IMR-90 (cell line): ENCODE data around the gene CPAMD8.

ENCODE experiments used
- CEBPB ChIP-seq: IDR thresholded peaks from 2 replicates; pipeline ENCODE4 v1.6.1; 2012; ENCODE audit warnings: low read depth, low read length, improper control_type of control experiment
- CTCF ChIP-seq: conservative IDR thresholded peaks from 2 replicates; pipeline ENCODE4 v1.5.1; 2012; ENCODE audit warnings: mild to moderate bottlenecking, low read depth, low read length, improper control_type of control experiment
- ELK1 ChIP-seq: fragments of 150-350 bp; IDR thresholded peaks from 2 replicates; pipeline ENCODE4 v1.6.1; 2016; ENCODE audit warnings: low read depth, mild to moderate bottlenecking, low read length, moderate library complexity, borderline replicate concordance
- MAFK ChIP-seq: IDR thresholded peaks from 2 replicates; pipeline ENCODE4 v1.6.1; 2012; ENCODE audit warnings: low read depth, low read length, improper control_type of control experiment
- POLR2A ChIP-seq: IDR thresholded peaks from 2 replicates; pipeline ENCODE4 v1.6.1; 2012; ENCODE audit warnings: mild to moderate bottlenecking, low read depth, low read length
- RAD21 ChIP-seq: IDR thresholded peaks from 2 replicates; pipeline ENCODE4 v1.6.1; 2012; ENCODE audit warnings: low read length, improper control_type of control experiment
- RCOR1 ChIP-seq: IDR thresholded peaks from 2 replicates; pipeline ENCODE4 v1.6.1; 2012; ENCODE audit warnings: mild to moderate bottlenecking, low read length, improper control_type of control experiment; ENCODE audit not compliant: insufficient replicate concordance
- RFX5 ChIP-seq: IDR thresholded peaks from 2 replicates; pipeline ENCODE4 v1.8.0; 2012; ENCODE audit warnings: low read depth, mild to moderate bottlenecking, low read length, moderate library complexity
- SMC3 ChIP-seq: fragments of 150-350 bp; IDR thresholded peaks from 2 replicates; pipeline ENCODE4 v1.6.1; 2016; ENCODE audit warnings: low read depth, mild to moderate bottlenecking, antibody characterized with exemption, low read length, moderate library complexity
- USF2 ChIP-seq: fragments of 150-350 bp; IDR thresholded peaks from 2 replicates; pipeline ENCODE4 v1.6.1; 2017; ENCODE audit warnings: mild to moderate bottlenecking, antibody characterized with exemption, low read length, low read depth

- TF ChIP-seq CTCF (no peak), POLR2A (no peak), RCOR1 (no peak), RFX5 (no peak), ELK1 (no peak), MAFK (no peak), RAD21 (no peak), USF2 (no peak), CEBPB (no peak), SMC3 (no peak)
These were observed 15.4 kb upstream of the CPAMD8 start for GRCh38 chr19:17041976-17042375.
